Measurements from ENCODE around the gene KLHL22. TPM values are rescaled to one million over a fixed set of nuclear protein-coding genes. Genes with fewer than 3 reads are reported as not detected.
A peak's percentile ranks its signal among the peaks of the same experiment; 100 is the strongest.
"Not testable (repeated sequence)": the region's sequence is repeated elsewhere in the genome, so short reads cannot be mapped to it uniquely, and the experiment has no call there.

KLHL22 gene
- total RNA-seq, 1 donor from 2014 or later, result 13.3 TPM

DNA sequence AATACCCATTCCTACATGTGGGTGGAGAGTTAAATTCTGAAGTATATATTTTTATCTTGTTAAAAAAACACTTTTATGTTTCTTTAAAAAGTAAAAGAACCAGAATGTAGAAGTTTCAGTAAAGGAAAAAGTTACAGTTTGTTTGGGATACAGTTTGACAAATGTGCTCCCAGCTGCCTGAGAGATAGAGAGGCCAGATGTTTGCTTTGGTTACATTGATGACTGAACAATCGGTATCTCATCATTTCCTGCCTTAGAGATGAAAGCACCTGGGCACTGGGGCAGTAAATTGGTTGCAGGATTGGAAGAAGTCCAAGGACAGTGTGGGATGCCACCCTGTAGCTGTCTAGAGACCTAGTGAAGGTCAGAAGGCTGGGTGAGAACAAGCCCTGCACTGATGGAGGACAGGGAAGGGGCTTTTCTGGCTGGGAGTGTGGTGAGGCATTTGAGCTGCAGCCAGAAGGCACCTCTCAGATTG is 28.4 kb upstream of the KLHL22 start:
- peak; percentile 33 for ATAC-seq

DNA sequence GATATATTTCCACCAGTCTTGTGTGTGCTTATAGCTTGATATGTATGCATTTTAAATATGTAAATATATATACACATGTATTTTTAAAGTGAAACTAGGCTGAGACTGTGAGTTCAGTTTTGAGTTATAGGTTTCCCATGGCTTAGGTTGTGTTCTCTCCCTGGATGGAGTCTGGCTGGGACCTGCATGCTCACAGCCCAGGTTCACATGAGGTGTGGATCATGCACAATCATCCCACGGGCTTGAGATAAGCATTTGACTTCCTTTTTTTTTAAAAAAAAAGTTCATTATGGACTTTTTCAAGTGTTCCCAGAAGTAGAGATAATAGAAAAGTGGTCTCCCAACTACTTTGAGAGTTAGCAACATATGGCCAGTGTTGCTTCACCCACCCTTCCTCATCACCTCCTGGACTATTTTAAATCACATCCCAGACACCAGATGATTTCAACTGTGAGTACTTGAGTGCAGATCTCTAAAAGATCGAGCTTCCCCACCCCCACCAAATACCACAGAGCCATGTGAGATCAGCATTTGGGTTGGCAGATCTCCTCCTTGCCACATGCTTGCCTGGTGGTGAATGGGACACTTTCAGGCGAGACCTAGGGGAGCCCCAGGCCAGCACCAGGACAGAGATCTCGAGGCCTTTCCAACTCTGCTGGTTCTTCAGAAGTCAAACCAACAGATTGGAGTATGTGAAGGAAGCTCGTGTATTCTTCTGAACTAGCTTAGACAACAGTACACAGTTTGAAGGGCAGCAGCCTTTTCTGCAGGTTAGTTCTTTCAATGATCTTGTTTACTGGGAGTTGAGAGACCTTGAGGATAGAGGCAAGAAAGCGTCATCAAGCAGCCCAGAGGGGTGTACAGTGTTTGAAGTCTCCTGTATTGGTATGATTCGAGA is 27.7 kb upstream of the KLHL22 start:
- ATAC-seq (no peak), DNase-seq (ENCODE audit: low spot score) (no peak)

More for the DNA sequence above, 28.4 kb upstream of the KLHL22 start:
- DNase-seq (ENCODE audit: low spot score), result no peak

DNA sequence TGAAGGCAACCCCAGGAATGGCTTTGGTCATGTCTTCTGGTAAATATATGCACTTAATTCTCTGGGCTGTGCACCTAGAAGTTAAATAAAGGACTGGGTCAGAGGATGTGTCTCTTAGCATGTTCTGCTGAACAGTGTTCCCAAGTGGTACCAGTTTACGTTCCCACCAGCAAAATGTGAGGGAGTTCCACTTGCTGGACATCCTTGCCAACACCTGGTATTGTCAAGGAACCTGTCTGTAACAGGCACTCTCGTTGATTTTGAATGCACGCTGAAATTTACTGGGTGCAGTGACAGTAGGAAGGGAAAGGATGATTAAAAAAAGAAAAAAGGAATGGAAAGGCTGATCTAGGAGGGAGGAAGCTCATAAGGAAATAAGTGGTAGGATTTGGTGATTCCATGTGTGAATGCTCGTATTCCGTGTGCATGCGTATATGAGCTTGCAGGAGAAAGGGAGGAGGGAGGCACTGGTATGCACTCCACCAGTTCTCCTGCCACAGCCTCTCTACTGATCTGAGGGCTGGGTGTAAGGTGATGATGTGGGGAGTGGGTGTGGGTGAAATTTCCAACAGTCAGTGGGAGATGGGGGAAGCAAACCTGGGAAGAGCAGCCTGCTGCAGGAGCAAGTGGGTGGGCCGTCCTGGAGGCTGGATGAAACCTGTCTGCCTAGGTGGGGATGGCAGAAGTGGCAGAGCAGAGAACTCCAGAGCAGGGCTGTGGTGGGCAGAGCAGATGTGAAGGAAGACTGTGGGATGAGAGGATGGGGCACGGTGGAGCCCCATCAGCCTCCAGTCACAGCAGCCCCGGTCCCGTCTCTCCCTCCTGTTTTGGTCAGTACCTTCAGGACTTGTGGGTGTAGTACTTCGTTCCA is 26.8 kb upstream of the KLHL22 start:
- no peak for ATAC-seq
- DNase-seq (ENCODE audit: low spot score), result no peak

DNA sequence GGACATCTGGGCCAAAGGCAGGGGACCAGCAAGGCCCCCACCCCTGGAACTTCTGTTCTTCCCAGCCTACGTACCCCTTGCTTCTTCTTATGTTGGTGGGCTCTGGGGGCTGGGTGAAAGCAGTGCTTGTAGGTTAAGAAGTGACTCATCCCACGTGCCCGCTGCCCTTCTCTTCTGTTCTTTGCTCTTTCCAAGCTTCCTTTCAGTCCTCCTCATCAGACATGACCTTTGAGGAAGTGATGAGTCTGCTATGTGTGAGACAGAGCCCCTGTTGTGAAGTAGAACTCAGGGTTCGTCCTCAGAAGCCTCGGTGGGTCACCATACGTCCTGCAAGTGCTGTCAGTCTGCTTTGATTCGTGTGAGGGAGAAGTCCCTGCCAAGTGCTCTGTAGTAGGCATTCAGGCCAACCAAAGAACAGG is 24.5 kb upstream of the KLHL22 start:
- no peak for DNase-seq (ENCODE audit: low spot score)
- no peak for ATAC-seq

DNA sequence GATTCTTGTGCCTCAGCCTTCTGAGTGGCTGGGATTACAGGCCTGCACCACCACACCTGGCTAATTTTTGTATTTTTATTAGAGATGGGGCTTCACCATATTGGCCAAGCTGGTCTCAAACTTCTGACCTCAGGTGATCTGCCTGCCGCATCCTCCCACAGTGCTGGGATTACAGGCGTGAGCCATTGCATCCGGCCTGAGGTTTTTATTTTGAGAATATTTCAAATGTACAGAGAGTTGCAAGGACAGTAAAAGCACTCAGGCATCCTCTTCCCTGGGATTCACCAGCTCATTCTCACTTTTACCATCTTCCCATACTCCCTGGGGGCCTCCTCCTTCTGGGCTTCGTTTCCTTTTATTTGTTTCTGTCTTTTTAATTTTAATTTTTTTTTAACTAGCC is 24.0 kb upstream of the KLHL22 start:
- no peak for ATAC-seq

DNA sequence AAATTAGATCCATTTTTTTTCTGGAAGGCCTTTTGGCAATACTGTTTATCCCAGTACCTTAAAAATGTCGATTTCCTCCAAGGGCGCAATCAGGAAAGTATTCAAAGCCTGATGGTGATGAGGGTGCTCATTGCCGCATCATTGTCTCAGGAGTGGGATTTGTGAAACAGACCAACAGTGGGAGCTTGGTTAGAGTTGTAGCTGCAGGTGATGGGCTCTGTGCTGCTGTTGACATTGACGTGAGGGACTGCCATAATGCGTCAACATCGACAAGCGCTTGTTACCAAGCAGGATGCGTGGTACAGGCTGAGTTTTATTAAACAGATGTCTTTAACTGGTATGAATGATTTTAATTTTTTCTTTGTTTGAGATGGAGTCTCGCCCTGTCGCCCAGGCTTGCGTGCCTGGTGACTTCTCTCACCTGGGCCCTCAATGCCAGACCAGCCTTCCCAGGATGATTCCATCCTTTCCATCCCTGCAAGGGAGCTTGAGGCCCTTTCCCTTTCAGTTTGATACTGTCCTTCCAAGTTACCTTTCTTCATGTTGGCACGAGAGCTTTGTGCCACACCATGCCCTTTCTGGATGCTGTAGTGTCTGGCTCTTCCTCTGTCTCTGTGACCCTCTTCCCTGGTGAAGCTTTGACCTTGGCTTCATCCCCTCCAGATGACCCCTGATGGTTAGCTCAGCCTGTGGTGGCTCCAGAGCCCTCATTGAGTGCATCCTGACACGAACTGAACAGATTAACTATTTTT is 22.4 kb upstream of the KLHL22 start:
- no peak for DNase-seq (ENCODE audit: low spot score)
- no peak for ATAC-seq

More for the DNA sequence above, 24.0 kb upstream of the KLHL22 start:
- no peak for DNase-seq (ENCODE audit: low spot score)

DNA sequence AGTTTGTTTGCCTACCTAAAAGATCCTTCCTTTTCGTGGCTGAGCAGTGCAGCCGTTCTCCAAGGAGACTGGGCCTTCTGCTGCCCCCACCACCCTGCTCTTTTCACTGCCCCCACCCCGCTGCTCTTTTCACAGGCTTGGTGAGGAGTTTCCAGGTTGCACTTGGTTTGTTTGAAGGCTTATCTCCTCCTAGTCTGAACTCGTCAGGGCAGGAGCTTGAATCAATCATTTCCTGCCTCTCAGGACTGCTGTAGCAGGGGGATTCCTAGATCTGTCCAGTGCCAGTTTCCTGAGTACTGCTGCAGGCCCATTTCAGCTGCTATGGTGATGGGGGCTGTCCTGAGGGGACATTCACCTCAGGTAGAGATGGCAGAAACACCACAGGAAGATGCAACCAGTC is 21.8 kb upstream of the KLHL22 start:
- no peak for DNase-seq (ENCODE audit: low spot score)

DNA sequence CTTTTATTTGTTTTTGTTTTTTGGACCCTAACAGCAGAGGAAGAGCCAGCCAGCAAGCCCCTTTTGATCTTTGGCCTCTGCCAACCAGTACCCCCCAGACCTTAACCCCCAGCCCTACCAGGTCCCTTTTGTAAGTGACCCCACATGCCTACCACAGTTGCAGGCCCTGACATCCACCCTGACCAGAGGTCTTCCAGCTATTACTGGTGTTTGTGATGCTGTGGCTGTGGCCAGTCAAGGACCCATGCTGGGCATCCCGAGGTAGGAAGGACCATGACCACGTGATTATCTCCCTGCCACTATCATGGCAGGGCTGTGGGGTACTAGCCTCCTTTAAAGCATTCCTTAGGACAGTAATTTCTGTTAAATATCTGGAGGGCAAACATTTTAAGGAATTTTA is 20.8 kb upstream of the KLHL22 start:
- ATAC-seq (no peak), DNase-seq (ENCODE audit: low spot score) (no peak)

More for the DNA sequence above, 21.8 kb upstream of the KLHL22 start:
- no peak for ATAC-seq

DNA sequence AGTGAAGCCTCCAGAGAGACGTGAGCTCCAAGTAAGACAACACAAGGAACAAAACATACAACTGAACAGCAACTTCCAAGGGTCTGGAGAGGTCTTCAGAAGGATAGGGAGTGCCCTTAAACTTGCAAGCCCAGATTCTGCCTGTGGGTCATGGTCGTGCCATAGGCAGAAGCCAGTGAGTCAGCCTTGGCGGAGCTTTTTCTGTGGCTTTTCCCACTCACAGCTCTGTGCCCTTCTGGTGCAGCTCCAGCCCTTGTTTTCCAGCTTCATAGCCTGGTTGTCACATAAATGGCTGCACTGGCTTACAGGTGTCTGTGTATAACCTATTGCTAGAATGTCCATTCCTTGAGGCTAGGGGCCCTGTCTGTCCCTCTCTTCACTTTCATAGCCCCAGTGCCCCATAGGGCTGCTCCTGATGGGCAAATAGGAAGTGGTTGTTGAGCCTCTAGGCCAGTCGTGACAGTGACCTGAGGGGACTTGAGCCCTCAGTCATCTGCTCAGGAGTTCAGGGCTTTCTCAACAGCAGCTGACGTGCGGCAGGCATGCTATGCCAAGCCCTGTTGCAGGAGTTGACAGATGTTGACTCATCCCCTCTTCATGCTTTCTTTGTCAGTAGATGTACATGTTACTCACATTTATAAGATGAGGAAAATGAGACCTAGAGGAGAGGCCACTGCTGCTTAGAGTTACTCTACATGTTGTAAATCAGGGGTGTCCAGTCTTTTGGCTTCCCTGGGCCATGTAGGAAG is 19.2 kb upstream of the KLHL22 start:
- no peak for DNase-seq (ENCODE audit: low spot score)
- no peak for ATAC-seq

DNA sequence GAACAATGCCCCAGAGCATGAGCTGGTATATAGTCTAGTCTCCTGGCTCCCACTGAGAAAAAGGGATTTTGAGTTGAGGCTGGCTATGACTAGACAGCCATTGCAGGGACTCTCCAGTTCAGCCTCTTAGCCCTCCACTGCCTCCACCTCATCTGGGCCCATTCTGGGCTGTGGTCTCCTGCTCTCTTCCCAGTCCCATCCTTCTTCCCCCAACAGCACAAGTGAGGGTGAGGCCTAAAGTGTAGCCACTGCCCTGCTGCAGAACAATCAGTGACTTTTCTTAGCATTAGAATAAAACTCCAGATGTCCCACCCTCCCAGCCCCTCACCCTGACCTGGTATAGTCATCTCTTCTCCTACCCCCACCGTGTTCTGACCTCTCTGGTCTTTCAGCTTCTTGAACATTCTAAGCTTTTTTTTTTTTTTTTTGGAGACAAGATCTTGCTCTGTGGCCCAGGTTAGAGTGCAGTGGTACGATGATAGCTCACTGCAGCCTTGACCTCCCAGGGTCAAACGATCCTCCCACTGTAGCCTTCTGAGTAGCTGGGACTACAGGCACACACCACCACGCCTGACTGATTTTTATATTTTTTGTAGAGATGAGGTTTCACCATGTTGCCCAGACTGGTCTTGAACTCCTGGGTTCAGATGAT is 16.1 kb upstream of the KLHL22 start:
- no peak for ATAC-seq

DNA sequence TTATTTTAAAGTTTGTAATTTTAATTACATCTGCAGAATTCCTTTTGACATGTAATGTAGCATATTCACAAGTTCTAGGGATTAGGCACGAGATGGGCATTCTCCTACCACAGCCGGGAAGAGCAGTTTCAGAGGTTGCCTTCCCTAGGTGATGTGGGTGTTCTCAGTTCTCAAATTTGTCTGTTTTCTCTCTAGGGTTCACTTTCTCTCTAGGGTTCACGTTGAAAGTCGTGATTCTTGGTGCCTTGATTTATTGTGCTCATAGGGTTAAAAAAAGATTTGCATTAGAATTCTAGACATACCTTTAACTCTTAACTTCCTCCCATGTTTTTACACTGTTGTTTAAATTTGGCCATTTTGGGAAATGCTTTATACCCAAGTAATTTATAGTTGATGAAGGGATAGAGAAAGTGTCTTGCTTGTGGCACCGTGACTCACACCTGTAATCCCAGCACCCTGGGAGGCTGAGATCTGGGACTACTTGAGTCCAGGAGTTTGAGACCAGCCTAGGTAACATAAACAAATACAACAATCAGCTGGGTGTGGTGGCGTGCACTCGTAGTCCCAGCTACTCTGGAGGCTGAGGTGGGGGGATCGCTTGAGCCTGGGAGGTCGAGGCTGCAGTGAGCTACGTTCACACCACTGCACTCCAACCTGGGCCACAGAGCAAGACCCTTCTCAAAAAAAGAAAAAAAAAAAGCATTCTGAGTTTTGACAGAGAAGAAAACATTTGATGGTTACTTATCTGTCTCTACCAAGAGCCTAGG is 15.4 kb upstream of the KLHL22 start:
- ATAC-seq (no peak), DNase-seq (ENCODE audit: low spot score) (no peak)

More for the DNA sequence above, 16.1 kb upstream of the KLHL22 start:
- DNase-seq (ENCODE audit: low spot score), result no peak

DNA sequence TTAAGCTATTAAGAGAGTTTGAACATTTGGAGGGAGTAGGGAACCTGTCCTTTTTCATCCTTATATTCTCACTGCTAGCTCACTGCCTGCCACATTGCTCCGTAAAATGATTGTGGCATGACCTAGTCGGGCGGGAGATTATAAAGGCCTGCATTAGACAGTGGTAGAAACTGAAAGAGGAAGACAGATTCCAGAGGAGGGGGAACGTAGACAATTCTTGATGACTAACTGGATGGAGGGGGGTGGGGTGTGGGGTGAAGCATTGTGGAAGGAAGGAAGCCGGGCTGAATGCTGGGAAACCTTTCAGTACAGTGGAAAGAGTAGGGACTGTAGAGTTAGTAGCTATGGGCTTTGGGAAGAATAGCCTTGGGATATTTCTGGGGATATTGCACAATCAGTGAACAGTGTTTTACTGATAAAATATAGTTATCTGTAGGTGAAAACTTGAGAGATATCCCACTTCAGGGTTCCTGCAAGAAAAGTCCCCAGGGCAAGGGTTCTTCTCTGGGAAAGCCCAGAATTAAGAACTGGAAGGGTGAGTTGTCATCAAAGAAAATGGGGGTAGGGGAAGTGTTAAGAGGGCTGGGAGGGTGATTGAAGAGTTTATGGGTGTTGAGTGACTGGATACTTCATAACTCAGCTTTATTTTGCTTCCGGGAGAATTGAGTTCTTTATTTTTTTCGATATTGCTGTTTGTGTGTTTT is 13.9 kb upstream of the KLHL22 start:
- DNase-seq (ENCODE audit: low spot score) (no peak), ATAC-seq (peak; percentile 28)

DNA sequence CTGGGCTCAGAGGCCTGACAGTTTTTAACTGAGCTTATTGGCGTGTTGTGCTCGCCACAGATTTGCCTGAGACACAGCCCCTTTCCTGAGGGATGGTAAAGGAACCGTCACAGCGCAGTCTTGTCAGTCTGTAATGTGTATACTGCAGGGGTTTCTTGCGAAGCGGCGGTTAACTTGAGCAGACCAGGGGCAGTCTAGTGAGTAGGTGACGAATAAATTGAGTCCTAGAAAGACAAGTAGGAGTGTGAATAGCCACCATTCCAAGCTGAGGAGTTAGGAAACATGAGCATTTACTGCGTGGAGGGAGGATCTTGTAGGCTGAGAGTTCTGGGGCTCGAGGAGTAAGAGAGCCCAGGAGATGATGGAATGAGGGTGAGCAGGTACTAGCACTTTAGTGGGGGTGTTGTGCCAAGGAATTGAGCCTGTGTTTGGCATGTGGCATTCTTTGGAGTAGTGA is 13.2 kb upstream of the KLHL22 start:
- no peak for DNase-seq (ENCODE audit: low spot score)
- no peak for ATAC-seq

DNA sequence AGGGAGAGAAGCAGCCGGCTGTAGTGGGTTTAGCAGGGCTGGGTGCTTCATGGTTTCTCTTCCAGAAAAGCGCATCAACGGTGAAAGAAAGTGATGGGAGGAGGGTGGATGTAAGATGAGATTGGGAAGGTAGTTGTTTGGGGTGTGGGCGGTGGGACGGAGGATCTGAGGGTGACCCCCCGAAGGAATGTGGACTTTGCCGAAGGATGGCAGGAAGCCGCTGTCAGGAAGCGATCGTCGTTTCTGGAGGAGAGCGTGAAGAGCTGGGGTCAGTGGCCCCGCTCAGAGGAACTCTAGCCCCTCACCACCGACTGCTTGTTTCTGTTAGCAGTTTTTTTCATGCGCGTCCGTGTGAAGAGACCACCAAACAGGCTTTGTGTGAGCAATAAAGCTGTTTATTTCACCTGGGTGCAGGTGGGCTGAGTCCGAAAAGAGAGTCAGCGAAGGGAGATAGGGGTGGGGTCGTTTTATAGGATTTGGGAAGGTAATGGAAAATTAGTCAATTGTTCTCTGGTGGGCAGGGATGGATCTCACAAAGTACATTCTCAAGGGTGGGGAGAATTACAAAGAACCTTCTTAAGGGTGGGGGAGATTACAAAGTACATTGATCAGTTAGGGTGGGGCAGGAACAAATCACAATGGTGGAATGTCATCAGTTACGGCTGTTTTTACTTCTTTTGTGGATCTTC is 12.6 kb upstream of the KLHL22 start:
- DNase-seq (ENCODE audit: low spot score), result not testable (repeated sequence)
- ATAC-seq, result peak; percentile 2

DNA sequence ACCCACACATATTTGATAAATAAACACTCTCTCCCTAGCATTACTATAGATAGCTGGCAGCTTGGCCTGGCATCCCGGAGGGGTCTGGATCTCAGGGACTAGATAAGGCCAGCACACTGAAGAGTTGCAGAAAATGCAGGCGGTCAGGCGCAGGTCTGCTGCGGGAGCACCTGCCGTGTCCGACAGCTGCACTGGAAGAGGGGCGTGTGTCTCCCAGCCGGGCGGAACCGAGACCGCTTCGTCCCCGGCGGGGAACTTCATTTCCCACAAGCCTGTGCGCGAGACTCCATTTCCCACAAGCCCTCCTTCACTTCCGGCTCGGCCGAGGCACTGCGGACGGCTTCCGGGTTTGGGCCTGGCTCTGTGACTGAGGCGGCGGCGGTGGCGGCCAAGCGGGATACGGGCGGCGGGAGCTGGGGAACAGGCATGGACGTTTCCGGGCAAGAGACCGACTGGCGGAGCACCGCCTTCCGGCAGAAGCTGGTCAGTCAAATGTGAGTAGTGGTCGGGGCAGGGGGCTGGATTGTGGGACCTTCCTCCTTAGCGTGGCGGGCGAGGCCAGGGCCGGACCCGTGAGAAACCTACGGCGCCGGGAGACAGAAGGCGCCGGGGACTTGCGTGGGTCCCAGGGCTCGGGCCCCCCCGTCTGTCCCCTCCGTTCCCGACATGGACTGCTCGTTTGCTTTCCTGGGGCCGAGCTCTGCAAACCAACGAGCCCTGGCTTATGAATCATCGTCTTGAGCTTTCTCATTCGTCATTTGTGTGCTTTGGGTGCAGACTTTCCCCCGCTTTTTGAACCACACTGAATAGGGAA is 11.9 kb upstream of the KLHL22 start, which contains the start of gene MED15:
Gene MED15 (plus strand): TSS at position 358 of the 814 bp plus-strand sequence. CDS start 69 bp downstream, at position 427.
- DNase-seq (ENCODE audit: low spot score) (peak; percentile 90), ATAC-seq (peak; percentile 97)

DNA sequence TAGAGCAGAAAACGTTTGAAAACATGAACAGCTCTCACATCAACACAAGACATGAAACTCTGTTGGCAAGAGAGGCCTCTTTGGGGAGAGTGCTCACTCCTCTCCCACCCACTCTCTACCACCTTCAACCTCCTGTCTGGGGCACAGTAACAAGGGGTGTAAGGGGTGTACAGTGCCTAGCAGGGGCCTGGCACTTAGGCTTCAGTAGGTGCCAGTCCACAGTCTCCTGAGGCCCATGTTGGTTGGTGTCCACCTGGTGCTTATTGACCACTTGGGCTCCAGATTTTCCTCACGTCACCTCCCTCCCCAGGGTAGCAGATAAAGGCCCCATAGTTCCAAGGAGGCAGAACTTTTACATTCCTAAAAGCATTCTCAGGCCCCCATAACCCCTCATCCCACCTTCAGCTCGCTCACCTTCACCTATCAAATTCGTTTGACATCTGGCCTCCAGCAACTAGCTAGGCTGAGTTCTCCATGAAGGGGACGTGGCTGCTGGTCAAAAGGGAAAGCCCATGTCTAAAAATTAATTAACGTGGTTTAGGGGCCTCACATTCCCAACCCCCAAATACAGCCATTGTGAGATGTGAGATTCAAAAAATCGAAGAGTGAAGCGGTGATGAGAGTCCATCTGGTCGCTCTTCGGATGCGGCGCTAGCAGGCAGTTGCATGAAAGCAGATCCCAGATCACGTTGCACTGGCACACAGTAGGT is 11.1 kb upstream of the KLHL22 start:
- no peak for DNase-seq (ENCODE audit: low spot score)
- ATAC-seq, result no peak
